Measurements from ENCODE around the gene NEK10.

DNA sequence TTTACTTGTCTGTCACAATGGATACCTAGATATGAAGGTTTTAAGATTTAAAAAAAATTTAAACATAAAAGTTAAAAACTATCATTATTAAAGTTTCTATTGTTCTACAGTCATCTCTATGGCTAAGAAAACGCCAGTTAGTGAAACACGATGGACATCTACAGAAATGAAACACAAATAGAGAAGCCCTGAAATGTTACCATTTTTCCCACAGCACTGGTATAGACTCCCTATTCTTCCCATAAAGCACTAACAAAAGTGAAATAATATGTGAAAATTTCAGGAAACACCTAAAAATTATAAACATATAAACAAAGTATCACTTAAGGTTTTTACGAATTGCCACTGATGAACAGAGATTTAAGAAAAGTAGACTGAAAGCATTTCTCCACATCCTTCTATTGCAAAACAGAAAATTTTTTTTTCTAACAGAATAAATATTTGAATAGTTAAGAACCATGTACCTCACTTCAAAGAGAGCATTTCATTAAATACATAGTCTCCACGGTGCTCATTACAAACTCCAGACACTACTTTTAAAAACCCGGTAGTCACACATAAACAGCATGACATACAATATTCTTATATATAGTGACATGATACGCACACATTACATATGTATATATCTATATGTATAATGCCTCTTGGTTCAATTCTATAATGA is 7.1 kb upstream of the NEK10 start:
- TF ChIP-seq, protein P1, sequence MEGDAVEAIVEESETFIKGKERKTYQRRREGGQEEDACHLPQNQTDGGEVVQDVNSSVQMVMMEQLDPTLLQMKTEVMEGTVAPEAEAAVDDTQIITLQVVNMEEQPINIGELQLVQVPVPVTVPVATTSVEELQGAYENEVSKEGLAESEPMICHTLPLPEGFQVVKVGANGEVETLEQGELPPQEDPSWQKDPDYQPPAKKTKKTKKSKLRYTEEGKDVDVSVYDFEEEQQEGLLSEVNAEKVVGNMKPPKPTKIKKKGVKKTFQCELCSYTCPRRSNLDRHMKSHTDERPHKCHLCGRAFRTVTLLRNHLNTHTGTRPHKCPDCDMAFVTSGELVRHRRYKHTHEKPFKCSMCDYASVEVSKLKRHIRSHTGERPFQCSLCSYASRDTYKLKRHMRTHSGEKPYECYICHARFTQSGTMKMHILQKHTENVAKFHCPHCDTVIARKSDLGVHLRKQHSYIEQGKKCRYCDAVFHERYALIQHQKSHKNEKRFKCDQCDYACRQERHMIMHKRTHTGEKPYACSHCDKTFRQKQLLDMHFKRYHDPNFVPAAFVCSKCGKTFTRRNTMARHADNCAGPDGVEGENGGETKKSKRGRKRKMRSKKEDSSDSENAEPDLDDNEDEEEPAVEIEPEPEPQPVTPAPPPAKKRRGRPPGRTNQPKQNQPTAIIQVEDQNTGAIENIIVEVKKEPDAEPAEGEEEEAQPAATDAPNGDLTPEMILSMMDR (conservative IDR thresholded peaks at IDR 0.05; ENCODE audit: low read length) = no peak
- no peak for TF ChIP-seq EZH2phosphoT487 (IDR thresholded peaks at IDR 0.05; ENCODE audit: borderline replicate concordance)

Measured in Loucy (cell line).